Stimulated activated CD8-positive, alpha-beta memory T cell treated with anti-CD3 and anti-CD28 coated beads, Interleukin-2, amount 100 ng/mL, for 48 hours (primary cell): ENCODE data around the gene GJC3.
"Not testable (repeated sequence)": the region's sequence is repeated elsewhere in the genome, so short reads cannot be mapped to it uniquely, and the experiment has no call there.

Experiments
- DNase-seq, 2 donors: peaks; one replicate each; pipeline ENCODE4 v3.0.0-alpha.2; 2020; ENCODE audit warnings: low read depth in 2 of 2

The GJC3 gene, protein sequence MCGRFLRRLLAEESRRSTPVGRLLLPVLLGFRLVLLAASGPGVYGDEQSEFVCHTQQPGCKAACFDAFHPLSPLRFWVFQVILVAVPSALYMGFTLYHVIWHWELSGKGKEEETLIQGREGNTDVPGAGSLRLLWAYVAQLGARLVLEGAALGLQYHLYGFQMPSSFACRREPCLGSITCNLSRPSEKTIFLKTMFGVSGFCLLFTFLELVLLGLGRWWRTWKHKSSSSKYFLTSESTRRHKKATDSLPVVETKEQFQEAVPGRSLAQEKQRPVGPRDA

DNA sequence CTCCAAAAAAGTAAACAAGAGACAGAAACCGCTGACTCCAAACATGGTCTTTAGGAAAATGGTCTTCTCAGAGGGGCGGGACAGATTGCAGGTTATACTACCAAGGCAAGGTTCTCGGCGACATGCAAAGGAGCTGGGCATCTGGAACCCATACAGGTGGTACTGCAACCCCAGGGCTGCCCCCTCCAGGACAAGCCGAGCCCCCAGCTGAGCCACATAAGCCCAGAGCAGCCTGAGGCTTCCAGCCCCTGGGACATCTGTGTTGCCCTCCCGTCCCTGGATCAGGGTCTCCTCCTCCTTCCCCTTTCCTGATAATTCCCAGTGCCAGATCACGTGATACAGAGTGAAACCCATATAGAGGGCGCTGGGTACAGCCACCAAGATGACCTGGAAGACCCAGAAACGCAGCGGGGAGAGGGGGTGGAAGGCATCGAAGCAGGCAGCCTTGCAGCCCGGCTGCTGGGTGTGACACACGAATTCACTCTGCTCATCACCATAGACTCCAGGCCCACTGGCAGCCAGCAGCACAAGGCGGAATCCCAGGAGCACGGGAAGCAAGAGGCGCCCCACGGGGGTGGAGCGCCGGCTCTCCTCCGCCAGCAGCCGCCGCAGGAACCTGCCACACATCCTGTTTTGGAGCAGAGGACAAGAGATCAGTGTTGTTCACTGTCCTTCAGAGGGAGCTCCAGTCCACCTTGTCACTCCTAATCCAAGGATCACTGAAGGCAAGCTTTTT, at the start of gene GJC3:
TSS of gene GJC3 (minus strand) at position 627 of the 736 bp plus-strand sequence. CDS start at position 627, 0 bp downstream.
- peak in 1 of 2 donors; percentile 16 for DNase-seq

DNA sequence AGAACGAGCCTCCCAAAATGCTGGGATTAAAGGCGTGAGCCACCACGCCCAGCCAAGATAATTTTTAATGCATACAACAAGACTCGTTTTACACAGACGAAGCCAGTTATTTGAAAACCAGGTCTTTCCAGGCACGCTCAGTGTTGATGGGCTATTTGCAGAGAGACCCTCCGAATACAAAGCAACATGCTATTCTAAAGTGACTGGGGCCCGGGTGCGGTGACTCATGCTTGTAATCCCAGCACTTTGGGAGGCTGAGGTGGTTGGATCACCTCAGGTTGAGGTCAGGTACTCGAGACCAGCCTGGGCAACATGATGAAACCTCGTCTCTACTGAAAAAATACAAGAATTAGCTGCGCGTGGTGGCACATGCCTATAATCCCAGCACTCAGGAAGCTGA, 47.2 kb upstream of the GJC3 start:
- DNase-seq: no peak

DNA sequence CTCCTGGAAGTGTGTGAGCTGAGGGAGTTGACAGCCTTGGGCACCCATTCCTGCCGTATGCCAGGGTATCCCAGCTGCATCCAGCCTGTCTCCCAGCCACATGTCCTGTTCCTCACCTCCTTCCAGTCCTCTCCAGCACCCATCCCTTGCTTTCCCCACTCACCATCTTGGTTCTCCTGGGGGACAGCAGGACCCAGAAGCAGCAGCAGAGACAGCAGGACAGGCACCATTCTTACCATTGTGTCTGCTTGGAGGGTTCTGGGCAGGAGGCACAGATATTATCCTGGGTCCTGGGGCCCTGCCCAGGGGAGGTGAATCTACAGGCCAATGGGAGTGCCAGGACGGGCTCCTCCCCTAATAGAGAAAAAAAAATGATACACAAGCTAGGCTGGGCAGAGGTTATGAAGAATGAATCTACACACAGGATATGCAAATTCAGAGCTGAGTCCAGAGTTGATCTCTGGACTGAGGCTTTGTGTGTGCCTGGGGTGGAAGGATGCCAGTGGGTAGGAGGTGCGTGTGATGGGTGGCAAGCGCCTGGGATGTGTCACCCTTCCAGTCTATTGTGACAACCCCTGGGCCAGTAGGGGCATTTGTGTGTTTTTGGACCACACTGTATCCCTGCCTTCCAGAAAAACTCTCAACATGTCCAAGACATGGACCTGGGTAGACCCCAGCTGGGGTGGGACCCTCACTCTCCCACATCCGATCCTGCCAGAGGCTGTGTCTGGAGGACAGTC, 46.5 kb upstream of the GJC3 start, which contains the start of gene AZGP1:
TSS of gene AZGP1 (minus strand) at position 250 of the 740 bp plus-strand sequence. CDS start at position 239, 11 bp downstream.
- no peak for DNase-seq

DNA sequence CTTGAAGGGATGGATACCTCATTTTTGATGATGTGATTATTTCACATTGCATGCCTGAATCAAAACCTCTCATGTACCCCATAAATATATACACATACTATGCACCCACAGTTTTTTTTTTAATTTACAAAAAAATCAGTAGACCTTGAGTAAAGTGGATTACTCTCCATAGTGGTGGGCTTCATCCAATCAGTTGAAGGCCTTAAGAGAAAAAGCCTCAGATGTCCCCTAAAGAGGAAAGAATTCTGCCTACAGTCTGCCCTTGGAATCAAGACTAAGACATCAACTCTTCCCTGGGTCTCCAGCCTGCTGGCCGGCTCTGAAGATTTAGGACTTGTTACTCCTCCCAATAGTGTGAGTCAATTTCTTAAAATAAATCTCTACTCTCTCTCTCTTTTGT, 45.3 kb upstream of the GJC3 start:
- no peak for DNase-seq

DNA sequence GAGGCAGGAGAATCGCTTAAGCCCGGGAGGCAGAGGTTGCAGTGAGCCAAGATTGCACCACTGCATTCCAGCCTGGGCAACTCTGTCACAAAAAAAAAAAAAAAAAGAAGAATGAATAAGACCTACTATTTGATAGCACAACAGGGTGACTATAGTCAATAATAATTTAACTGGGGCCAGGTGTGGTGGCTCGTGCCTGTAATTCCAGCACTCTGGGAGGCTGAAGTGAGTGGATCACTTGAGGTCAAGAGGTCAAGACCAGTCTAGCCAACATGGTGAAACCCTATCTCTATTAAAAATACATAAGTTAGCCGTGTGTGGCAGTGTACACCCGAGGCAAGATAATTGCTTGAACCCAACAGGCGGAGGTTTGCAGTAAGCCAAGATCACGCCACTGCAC, 44.4 kb upstream of the GJC3 start:
- DNase-seq: not testable (repeated sequence)

DNA sequence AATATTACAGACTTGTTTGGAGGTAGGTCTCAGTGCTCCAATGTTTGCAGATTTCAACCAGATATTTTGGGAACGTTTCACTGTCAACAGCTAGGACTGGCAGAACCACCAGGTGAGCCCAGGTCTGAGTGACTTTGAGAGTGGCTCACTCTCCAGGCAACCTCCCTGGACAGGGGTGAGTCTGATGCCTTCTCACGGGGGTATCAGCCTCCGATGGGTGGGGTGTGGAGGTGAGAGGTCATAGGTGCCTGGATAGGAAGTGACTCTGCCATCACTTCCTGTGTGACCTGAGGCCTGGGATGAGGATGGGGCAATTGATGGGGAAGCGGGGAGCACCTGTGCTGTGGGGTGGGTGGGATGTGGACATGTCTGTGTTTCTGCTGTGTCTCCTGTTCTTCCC, 41.8 kb upstream of the GJC3 start:
- DNase-seq: no peak

DNA sequence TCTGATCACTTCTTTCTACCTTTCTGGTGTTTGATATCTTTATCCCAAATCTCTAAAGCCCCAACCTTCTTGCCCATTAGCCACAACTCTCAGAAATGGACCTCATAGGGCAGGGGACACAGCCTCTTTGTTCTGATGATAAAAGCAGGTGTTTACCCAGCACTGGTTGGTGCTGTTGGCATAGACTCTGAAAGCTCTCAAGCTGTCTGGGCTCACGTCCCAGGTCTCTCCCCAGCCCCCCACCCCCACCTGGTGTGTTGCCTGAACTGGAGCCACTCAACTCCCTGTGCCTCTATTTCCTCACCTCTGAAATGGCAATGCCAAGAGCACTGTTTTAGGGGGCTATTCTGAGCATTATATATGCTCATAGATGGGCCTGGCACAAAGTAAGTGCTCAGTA, 40.4 kb upstream of the GJC3 start:
- not testable (repeated sequence) for DNase-seq

DNA sequence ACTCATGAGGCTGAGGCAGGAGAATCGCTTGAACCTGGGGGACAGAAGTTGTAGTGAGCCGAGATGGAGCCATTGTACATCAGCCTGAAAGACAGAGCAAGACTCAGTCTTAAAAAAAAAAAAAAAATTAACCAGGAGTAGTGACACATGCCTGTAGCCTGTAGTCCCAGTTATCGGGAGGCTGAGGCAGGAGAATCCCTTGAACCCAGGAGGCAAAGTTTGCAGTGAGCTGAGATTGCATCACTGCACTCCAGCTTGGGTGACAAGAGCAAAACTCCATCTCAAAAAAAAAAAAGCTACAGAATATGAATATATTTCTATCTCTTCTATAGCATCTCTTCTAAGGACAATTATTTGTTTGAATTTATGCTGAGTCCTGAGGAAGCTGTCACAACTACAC, 39.9 kb upstream of the GJC3 start:
- DNase-seq: no peak

DNA sequence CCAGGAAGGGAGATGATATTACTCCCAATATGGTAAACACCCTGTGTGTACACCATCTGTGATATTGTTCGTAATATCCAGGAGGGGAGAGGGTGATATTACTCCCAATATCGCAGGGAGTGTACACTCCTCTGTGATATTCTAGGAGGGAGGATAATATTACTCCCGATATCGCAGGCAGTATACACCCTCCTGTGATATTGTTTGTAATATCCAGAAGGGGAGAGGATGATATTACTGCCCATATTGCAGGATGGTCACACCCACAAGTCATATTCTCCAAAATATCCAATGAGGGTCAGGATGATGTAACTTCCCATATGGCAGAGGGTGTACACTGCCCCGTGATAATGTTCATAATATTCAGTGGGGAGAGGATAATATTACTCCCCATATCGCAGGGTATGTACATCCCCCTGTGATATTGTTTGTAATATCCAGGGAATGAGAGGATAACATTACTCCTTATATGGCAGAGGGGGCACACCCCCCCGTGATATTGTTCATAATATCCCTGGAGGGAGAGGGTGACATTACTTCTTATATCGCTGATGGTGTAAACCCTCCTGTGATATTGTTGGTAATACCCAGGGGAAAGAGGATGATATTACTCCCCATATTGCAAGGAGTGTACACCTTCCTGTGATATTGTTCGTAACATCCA, 29.3 kb upstream of the GJC3 start:
- DNase-seq: no peak

DNA sequence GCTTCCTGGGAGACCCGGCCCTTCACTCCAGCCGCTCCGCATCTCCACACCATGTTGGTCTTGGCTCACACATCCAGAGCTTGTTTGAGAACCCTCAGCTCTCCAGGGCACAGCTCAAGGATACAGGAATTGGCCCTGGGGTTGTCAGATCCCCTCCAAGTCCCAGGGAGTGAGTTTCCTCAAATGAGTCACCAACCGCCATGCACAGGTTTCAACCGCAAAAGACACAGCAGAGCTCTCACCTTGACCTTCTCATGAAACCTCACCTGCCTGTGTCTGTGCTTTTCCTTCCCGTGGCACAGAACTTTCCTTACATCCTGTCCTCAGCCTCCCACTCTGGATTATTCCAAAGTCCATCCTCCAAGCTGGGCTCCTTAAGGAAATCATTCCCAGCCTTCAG, 25.8 kb upstream of the GJC3 start:
- no peak for DNase-seq

DNA sequence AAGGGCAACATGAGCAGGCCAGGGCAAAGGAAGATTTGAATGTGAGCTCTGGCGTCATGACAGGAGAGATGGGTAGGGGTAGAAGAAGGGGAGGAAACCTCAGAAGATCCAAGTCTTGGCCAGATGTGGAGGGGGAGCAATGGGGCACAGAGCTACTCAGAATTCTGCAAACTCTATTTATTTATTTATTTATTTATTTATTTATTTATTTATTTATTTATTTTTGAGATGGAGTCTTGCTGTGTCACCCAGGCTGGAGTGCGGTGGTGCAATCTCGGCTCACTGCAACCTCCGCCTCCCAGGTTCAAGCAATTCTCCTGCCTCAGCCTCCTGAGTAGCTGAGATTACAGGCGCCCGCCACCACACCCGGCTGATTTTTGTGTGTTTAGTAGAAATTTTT, 25.2 kb upstream of the GJC3 start:
- not testable (repeated sequence) for DNase-seq

DNA sequence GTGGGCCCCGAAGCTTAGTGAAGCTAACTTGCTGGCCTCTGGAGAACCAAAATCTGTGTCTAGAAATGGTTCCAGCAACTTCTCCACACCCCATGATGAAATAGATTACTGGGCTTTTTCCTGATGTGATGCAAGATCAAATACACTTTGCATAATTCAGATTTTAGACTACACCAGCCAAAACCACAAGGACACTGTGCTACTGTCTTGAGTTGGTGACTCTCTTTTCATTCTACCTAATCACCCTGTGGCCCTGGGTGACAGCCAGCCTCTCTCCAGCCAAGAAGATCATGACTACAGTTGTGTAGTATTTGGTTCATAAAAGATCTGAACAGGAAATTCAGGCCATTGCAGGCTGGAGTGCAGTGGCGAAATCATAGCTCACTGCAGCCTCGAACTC, 24.2 kb upstream of the GJC3 start:
- DNase-seq: no peak

DNA sequence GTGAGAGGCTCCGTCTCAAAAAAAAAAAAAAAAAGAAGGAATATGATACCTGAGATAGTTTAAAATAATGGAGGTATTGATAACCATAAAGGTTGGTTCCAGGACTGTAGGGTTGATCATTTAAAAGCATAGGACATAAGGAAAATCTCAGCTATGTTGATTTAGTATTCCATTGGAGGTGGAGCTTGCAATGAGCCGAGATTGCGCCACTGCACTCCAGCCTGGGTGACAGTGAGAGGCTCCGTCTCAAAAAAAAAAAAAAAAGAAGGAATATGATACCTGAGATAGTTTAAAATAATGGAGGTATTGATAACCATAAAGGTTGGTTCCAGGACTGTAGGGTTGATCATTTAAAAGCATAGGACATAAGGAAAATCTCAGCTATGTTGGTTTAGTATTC, 23.2 kb upstream of the GJC3 start:
- not testable (repeated sequence) for DNase-seq

DNA sequence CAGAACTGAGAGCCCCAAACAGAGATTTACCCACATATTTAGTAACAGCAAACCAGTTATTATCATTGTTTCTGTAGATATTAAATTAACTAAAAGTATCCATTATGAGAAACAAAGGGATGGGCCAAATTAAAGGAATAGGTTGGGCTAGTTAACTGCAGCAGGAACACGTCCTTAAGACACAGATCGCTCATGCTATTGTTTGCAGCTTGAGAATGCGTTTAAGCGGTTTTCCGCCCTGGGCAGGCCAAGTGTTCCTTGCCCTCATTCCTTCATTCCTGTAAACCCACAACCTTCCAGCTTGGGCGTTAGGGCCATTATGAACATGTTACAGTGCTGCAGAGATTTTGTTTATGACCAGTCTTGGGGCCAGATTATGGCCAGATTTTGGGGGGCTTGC, 21.4 kb upstream of the GJC3 start:
- DNase-seq: not testable (repeated sequence)

DNA sequence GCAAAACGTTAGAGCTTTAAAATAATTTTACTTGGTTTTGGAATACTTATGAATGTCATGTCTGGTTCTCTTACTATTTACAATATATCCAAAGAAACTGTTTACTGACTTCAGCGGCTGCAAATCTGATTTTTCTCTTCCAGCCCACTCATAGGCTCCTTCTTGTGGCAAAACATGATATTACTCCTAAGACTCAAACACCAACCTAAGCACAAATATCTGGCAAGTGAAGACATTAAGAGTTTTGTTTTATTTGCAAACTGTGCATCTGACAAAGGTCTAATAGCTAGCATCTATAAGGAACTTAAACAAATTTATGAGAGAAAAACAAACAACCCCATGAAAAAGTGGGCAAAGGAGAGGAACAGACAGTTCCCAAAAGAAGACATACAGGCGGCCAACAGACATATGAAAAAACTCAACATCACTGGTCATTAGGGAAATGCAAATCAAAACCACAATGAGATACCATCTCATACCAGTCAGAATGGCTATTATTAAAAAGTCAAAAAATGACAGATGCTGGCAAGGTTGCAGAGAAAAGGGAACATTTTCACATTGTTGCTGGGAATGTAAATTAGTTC, 20.3 kb upstream of the GJC3 start:
- DNase-seq: no peak

DNA sequence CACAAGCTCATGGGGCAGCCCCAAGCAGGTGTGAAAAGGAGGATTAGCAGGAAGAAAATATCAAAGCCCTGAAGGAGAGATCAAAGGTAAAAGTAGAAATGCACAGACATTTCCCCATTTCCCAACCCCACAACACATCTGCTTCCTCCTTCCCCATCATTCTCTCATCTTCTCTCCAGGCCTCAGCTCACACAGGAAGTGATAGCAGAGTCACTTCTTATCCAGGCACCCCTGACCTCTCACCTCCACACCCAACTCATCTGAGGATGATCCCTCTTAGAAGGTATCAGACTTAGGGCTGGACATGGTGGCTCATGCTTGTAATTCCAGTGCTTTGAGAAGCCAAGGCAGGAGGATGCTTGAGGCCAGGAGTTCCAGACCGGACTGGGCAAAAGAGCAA, 18.2 kb upstream of the GJC3 start:
- no peak for DNase-seq

DNA sequence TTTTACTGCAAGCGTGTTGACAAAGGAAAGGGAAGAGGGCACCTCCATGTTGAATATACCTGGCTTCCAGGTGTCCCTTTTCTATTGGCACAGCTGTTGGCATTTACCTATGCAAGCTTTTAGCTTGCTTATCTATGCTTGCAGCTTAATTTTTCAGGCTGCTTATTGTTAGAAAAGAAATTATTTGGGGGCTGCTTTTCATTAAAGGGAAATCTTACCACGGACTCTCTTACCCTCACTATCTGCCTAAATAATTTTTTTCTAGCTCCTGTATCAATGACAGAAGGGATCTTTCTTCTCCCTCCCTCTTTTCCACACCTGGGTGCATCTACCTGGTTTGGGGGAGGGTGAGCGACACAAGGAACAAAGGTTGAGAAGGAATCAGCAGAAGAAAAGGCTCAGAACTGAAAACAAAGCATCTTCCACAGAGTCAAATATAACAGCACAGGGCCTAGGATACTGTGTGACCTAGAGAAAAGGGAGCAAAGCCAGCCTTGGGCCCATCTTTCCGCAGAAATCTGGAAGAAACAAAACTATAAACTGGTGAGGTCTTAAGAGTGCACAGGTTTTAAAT, 15.2 kb upstream of the GJC3 start:
- DNase-seq: no peak

DNA sequence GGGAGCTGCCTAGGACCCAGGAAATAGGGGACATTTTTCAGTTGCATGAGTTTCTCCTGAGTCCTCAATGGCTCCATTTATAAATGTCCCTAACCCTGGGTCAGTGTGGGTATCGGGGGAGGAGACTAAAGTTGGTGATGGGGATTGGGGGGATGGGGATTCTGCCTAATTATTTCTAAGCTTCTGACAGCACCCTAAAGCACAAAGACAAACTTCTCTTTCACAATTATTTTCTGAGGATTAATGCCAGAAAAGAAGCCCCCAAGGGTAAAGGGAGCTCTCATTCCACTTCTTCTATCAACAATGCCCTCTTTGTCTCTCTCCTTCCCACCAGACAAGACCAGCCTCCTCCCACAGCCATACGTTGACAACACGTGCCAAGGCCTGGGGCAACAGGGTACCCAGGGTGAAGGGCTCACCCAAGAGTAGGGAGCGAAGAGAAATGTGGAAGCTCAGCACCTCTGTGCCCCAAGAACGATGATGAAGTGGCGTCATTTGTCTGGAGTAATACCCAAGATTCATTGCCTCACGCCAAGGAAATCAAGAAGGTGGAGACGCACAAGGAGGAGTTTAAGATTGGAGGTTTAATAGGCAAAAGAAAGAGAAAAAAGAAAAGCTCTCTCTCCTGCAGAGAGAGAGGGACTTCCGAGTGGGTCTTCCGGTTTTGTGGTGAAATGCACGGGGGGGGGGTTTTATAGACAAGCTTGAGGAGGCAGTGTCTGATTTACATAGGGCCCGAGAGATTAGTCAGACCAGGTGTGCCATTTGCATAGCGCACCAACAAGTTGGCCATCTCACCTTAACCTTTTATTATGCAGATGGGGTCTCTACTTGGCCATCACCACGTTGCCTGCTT, 14.4 kb upstream of the GJC3 start:
- DNase-seq: no peak

DNA sequence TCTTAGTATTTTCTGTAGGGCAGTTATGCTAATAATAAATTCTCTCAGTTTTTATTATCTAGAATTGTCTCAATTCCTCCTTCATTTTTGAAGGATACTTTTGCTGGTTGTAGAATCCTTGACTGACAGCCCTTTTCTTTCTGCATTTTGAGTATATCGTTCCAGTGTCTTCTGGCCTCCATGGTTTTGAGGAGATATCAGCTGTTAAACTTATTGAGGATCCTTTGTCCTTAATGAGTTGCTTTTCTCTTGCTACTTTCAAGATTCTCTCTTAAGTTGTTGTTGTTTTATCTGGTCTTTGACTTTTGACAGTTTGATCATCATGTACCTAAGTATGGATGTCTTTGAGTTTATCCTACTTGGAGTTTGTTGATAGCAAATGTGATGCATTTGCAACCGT, 8.9 kb upstream of the GJC3 start:
- no peak for DNase-seq

DNA sequence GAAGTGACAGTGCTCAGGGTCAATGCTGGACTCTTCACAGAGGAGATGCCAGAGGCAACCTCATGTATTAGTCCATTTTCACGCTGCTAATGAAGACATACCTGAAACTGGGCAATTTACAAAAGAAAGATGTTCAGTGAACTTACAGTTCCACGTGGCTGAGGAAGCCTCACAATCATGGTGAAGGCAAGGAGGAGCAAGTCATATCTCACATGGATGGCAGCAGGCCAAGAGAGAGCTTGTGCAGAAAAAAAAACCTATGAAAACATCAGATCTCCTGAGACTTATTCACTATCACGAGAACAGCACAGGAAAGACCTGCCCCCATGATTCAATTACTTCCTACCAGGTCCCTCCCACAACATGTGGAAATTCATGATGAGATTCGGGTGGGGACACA, 5.6 kb upstream of the GJC3 start:
- DNase-seq: not testable (repeated sequence)
